Activated CD8-positive, alpha-beta memory T cell treated with anti-CD3 and anti-CD28 coated beads for 36 hours (primary cell): ENCODE measurements around the gene FAM3C. TPM values are rescaled to one million over a fixed set of nuclear protein-coding genes. Genes with fewer than 3 reads are reported as not detected.

ENCODE experiments used
- total RNA-seq, 2 experiments: library from RNA; stranded (reverse); gene quantifications; one replicate each; pipeline ENCODE4 v1.2.3, GENCODE V29; 2021

The FAM3C gene
- total RNA-seq, 2 experiments from 2014 or later = 58.4 to 60.8 TPM

Other genes starting within 250 kb of the FAM3C start
- gene WNT16, start 67.3 kb downstream of the FAM3C start, total RNA-seq = under 1 TPM in 1 of 2 experiments, not detected in 1; 0.29 TPM